PC-9 (cell line): ENCODE measurements around the gene SPATA31E1.

Experiments
- EZH2 ChIP-seq: fragments of 200-600 bp; sonication (generic); IDR thresholded peaks from 2 replicates; pipeline ENCODE4 v1.8.0; 2017; ENCODE audit warnings: antibody characterized with exemption, low read depth
- TF ChIP-seq, protein P1 (sequence below): fragments of 200-600 bp; sonication (generic); conservative IDR thresholded peaks from 2 replicates; pipeline ENCODE4 v1.6.1; 2017; ENCODE audit warnings: mixed run types, antibody characterized with exemption, mild to moderate bottlenecking, moderate library complexity

GRCh38 chr9:87853302-87853701 lies 29.4 kb upstream of the SPATA31E1 start:
- TF ChIP-seq, protein P1, sequence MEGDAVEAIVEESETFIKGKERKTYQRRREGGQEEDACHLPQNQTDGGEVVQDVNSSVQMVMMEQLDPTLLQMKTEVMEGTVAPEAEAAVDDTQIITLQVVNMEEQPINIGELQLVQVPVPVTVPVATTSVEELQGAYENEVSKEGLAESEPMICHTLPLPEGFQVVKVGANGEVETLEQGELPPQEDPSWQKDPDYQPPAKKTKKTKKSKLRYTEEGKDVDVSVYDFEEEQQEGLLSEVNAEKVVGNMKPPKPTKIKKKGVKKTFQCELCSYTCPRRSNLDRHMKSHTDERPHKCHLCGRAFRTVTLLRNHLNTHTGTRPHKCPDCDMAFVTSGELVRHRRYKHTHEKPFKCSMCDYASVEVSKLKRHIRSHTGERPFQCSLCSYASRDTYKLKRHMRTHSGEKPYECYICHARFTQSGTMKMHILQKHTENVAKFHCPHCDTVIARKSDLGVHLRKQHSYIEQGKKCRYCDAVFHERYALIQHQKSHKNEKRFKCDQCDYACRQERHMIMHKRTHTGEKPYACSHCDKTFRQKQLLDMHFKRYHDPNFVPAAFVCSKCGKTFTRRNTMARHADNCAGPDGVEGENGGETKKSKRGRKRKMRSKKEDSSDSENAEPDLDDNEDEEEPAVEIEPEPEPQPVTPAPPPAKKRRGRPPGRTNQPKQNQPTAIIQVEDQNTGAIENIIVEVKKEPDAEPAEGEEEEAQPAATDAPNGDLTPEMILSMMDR = no peak
- TF ChIP-seq EZH2 = no peak
